Spleen (tissue), 7 donors: Measurements from ENCODE around the gene CDH13.

Experiments
- CTCF ChIP-seq, 11 experiments: fragments of 200-600 bp in 7 of 11; fragments of 450-650 bp in 4 of 11; sonication (generic) in 4 of 11; IDR thresholded peaks in 8 of 11; conservative IDR thresholded peaks in 3 of 11; 1 replicate in 7 of 11; 2 replicates in 4 of 11; pipeline versions ENCODE4 v1.4.0 to v1.8.0; 2016 to 2021; ENCODE audit warnings: antibody characterized with exemption in 11 of 11, inconsistent platforms in 4 of 11, mild to moderate bottlenecking in 1 of 11
- POLR2A ChIP-seq, 3 donors: fragments of 450-650 bp; IDR thresholded peaks; one replicate each; pipeline ENCODE4 v1.5.1; 2017; ENCODE audit warnings: antibody characterized with exemption in 3 of 3, mild to moderate bottlenecking in 1 of 3
- POLR2AphosphoS5 ChIP-seq, 3 donors: sonication (generic); formaldehyde crosslinking; IDR thresholded peaks; one replicate each; pipeline ENCODE4 v1.5.1; 2017; ENCODE audit warnings: antibody characterized with exemption in 3 of 3
- donor health status: DM: no; HTN: no; CAD: no; lungs with moderate emphysema.
- donor health status: DM: no; HTN: no; CAD: no.
- donor health status: DM: no; HTN: no; CAD: no.

DNA sequence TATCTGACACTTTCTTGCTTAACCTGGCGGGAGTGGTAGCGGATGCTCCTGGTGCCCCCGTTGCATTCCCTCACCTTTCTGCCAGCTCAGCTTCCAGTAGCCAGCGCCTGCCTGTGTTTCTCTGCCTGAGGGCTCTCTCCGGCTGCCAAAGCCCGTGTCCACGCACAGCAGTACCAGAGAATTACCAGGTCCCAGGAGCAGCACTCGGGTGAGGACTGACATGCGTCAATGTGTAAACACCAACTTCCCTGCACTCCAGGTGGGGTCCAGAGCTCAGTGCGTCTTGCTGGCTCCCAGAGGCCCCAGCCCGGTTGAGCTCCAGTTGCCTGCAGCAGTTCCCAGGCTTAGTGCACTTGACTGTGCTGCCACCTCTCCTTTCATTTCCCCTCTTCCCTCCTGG, 54.8 kb downstream of the CDH13 start:
- TF ChIP-seq POLR2A (IDR thresholded peaks at IDR 0.05) (no peak), CTCF (IDR thresholded peaks at IDR 0.05 in 8 of 11, conservative IDR thresholded peaks at IDR 0.05 in 3 of 11) (no peak), POLR2AphosphoS5 (IDR thresholded peaks at IDR 0.05) (no peak)
